ENCODE results near the gene OR13C3. TPM values are rescaled to one million over a fixed set of nuclear protein-coding genes. Genes with fewer than 3 reads are reported as not detected.

Gene OR13C3
- total RNA-seq (not detected), total RNA-seq (0 to 0.09 (median 0) reads per million in 29 experiments)
- total RNA-seq (2013) = not detected

DNA sequence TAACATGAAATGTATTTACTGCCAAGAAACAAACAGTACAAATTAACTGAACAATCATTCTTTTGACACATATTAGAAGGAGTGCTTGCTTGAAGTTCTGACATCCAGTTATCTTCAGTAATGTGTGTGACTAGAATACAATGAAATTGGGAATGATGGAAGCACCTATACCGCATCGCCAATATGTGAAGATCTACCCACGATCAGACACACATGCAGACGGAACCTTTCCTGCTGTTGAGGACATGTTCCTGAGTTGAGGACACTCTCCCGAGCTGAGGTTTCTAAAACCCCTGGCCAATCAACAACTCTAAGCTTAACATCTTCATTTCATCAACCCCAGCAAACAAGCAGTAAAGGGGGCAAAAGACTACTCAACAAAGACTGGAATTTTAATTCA is at the start of gene OR13C3:
TSS of gene OR13C3 (minus strand) at position 101 of the 400 bp plus-strand sequence. CDS start 133 bp downstream, outside the sequence.
- ChIA-PET POLR2A (no interaction called here), CTCF (no interaction called here)
- no peaks in the 10 kb centered on the region for H3K36me3 ChIP-seq (ENCODE audit: control insufficient read depth in 2 of 2, extremely low read depth in 1 of 2, insufficient read depth in 1 of 2, low read length in 1 of 2)
- no peaks in the 10 kb centered on the region for H3K27me3 Mint-ChIP-seq
- DNase-seq (no peak), ATAC-seq (replicated peaks in 1 of 4) (no peak)
- H3K4me3 Mint-ChIP-seq = no peak within 1 kb of the TSS
- no peaks in the 10 kb centered on the region for H3K27me3 ChIP-seq (replicated peaks in 1 of 2; ENCODE audit: control insufficient read depth in 2 of 2, extremely low read depth in 1 of 2, insufficient read depth in 2 of 2, low read length in 1 of 2)
- H3K9me3 Mint-ChIP-seq = no peaks in the 10 kb centered on the region
- WGBS (ENCODE audit: insufficient coverage) = 87% methylated on average over 5 of the region's 5 CpGs
- H3K4me1 Mint-ChIP-seq = no peaks in the 10 kb centered on the region
- H3K36me3 Mint-ChIP-seq = no peaks in the 10 kb centered on the region
- no peaks in the 10 kb centered on the region for H3K9me3 ChIP-seq
- H3K4me1 ChIP-seq (ENCODE audit: control insufficient read depth in 1 of 2, extremely low read depth in 1 of 2, insufficient read depth in 2 of 2, low read length in 2 of 2) = no peaks in the 10 kb centered on the region
- H3K4me3 ChIP-seq (ENCODE audit: control insufficient read depth in 1 of 2, extremely low read depth in 1 of 2, low read length in 1 of 2) = no peak within 1 kb of the TSS
- H3K27ac ChIP-seq (ENCODE audit: low read length) = no peak within 1 kb of the TSS
- H3K27ac Mint-ChIP-seq = no peak within 1 kb of the TSS

DNA sequence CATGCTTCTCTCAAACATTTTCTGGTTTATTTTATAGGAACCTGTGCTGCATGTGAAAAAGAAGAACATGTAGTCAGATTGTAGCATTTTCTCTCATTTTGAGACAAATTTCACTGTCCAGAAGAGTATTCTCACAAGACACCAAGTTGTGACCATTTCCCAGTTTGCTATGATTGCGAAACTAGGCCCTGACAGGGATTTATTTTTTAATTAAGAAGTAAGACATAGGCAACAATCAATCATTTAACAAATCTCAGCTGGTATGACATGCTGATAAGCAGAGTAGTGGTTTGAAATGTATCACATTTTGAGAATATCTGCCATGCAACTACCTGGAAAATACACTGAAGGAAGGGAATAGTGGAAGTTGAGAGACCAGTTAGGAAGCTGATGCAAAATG is 43.9 kb upstream of the OR13C3 start:
- ATAC-seq (replicated peaks in 1 of 4) = no peak
- H3K9me3 Mint-ChIP-seq = no peaks in the 10 kb centered on the region

DNA sequence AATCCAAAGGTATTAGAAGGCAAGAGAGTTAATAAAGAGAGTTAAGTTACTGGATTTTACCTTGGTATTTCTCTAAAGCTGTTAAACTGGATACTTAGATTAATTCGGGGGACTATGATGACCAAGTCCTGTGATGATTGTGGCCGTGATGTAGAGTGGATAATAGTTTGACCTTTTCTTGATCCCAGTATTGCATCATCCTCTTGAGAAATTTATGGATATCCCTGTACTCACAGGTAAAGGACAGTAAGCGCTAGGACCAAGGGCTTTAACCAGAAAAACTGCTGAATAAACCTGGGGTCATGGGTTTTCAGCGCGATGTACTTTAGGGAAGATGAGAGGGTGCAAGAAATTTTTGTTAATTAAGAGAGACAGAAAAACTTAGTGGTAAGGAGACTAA is 40.6 kb upstream of the OR13C3 start:
- Histone ChIP-seq H3K27me3 (replicated peaks in 1 of 2; ENCODE audit: control insufficient read depth in 2 of 2, extremely low read depth in 1 of 2, insufficient read depth in 2 of 2, low read length in 1 of 2) (no peaks in the 10 kb centered on the region), H3K4me1 (ENCODE audit: control insufficient read depth in 1 of 2, extremely low read depth in 1 of 2, insufficient read depth in 2 of 2, low read length in 2 of 2) (no peaks in the 10 kb centered on the region), H3K9me3 (no peaks in the 10 kb centered on the region), H3K4me3 (ENCODE audit: control insufficient read depth in 1 of 2, extremely low read depth in 1 of 2, low read length in 1 of 2) (no peak overlapping the region), H3K36me3 (ENCODE audit: control insufficient read depth in 2 of 2, extremely low read depth in 1 of 2, insufficient read depth in 1 of 2, low read length in 1 of 2) (no peaks in the 10 kb centered on the region), H3K27ac (ENCODE audit: low read length) (no peak overlapping the region)
- Mint-ChIP-seq H3K4me3 (no peak overlapping the region), H3K4me1 (no peaks in the 10 kb centered on the region), H3K27me3 (peaks cover 0 to 5% of the 10 kb centered on the region in 2 donors), H3K36me3 (no peaks in the 10 kb centered on the region), H3K27ac (no peak overlapping the region), H3K9me3 (peaks cover 8 to 13% (median 12%) of the 10 kb centered on the region in 3 donors)
- ChIA-PET POLR2A (no interaction called here), CTCF (no interaction called here)
- 67% methylated on average over 1 of the region's 5 CpGs for WGBS (ENCODE audit: insufficient coverage)
- DNase-seq (no peak), ATAC-seq (replicated peaks in 1 of 4) (no peak)

More for the DNA sequence above, 43.9 kb upstream of the OR13C3 start:
- Histone ChIP-seq H3K9me3 (no peaks in the 10 kb centered on the region), H3K4me1 (ENCODE audit: control insufficient read depth in 1 of 2, extremely low read depth in 1 of 2, insufficient read depth in 2 of 2, low read length in 2 of 2) (no peaks in the 10 kb centered on the region), H3K4me3 (ENCODE audit: control insufficient read depth in 1 of 2, extremely low read depth in 1 of 2, low read length in 1 of 2) (no peak overlapping the region), H3K36me3 (ENCODE audit: control insufficient read depth in 2 of 2, extremely low read depth in 1 of 2, insufficient read depth in 1 of 2, low read length in 1 of 2) (no peaks in the 10 kb centered on the region), H3K27ac (ENCODE audit: low read length) (no peak overlapping the region), H3K27me3 (replicated peaks in 1 of 2; ENCODE audit: control insufficient read depth in 2 of 2, extremely low read depth in 1 of 2, insufficient read depth in 2 of 2, low read length in 1 of 2) (no peaks in the 10 kb centered on the region)
- DNase-seq = no peak
- H3K27ac Mint-ChIP-seq = no peak overlapping the region
- no peaks in the 10 kb centered on the region for H3K4me1 Mint-ChIP-seq
- H3K36me3 Mint-ChIP-seq = no peaks in the 10 kb centered on the region
- H3K27me3 Mint-ChIP-seq = peaks cover 0 to 5% of the 10 kb centered on the region in 2 donors
- CTCF ChIA-PET = no interaction called here
- POLR2A ChIA-PET = no interaction called here
- WGBS (ENCODE audit: insufficient coverage) = no CpG with 5 or more reads among the region's 1 CpG
- no peak overlapping the region for H3K4me3 Mint-ChIP-seq

DNA sequence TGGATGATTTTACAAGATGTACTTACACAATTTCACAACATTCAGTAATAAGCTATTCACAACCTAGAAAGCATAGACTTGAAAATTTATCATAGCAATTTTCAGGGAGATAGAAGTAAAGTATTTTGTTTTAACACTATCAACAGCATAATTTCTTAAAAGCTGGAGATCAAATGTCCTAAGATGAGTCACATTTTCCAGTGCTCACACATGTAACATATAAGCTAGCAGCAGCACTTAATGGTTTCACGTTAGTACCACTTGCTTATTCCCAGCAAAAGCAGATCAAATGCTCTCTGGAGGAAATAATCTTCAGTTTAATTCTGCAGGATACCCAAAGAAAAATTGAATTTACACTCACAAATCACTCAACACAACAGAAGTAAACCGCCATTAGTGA is 38.8 kb upstream of the OR13C3 start:
- Histone ChIP-seq H3K36me3 (ENCODE audit: control insufficient read depth in 2 of 2, extremely low read depth in 1 of 2, insufficient read depth in 1 of 2, low read length in 1 of 2) (no peaks in the 10 kb centered on the region), H3K27ac (ENCODE audit: low read length) (no peak overlapping the region), H3K4me1 (ENCODE audit: control insufficient read depth in 1 of 2, extremely low read depth in 1 of 2, insufficient read depth in 2 of 2, low read length in 2 of 2) (no peaks in the 10 kb centered on the region), H3K27me3 (replicated peaks in 1 of 2; ENCODE audit: control insufficient read depth in 2 of 2, extremely low read depth in 1 of 2, insufficient read depth in 2 of 2, low read length in 1 of 2) (no peaks in the 10 kb centered on the region), H3K9me3 (no peaks in the 10 kb centered on the region), H3K4me3 (ENCODE audit: control insufficient read depth in 1 of 2, extremely low read depth in 1 of 2, low read length in 1 of 2) (no peak overlapping the region)
- Mint-ChIP-seq H3K9me3 (peaks cover 8 to 22% (median 19%) of the 10 kb centered on the region in 3 donors), H3K4me3 (no peak overlapping the region), H3K27me3 (peaks cover 0 to 5% of the 10 kb centered on the region in 2 donors), H3K27ac (no peak overlapping the region), H3K4me1 (no peaks in the 10 kb centered on the region), H3K36me3 (no peaks in the 10 kb centered on the region)
- CTCF ChIA-PET = no interaction called here
- 63% methylated on average over 1 of the region's 2 CpGs for WGBS (ENCODE audit: insufficient coverage)
- ATAC-seq (replicated peaks in 1 of 4) (no peak), DNase-seq (no peak)
- POLR2A ChIA-PET = no interaction called here

DNA sequence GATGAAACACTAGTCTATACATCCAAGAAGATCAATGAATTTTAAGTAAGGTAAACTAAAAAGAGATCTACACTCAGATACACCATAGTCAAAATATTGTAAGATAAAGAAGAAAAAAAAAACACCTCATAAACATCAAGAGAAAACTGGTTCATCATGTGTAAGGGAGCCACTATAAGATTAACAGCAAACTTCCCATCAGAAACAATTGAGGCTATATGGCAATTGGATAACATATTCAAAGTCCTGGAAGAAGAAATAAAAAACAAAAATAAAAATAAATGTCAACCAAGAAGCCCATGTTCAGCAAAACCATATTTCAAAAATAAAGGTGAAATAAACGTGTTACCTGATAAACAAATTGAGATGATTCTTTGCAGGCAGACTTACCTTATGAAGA is 36.0 kb upstream of the OR13C3 start:
- DNase-seq (no peak), ATAC-seq (replicated peaks in 1 of 4) (no peak)
- Histone ChIP-seq H3K4me3 (ENCODE audit: control insufficient read depth in 1 of 2, extremely low read depth in 1 of 2, low read length in 1 of 2) (no peak overlapping the region), H3K27ac (ENCODE audit: low read length) (no peak overlapping the region), H3K27me3 (replicated peaks in 1 of 2; ENCODE audit: control insufficient read depth in 2 of 2, extremely low read depth in 1 of 2, insufficient read depth in 2 of 2, low read length in 1 of 2) (no peaks in the 10 kb centered on the region), H3K4me1 (ENCODE audit: control insufficient read depth in 1 of 2, extremely low read depth in 1 of 2, insufficient read depth in 2 of 2, low read length in 2 of 2) (no peaks in the 10 kb centered on the region), H3K36me3 (ENCODE audit: control insufficient read depth in 2 of 2, extremely low read depth in 1 of 2, insufficient read depth in 1 of 2, low read length in 1 of 2) (no peaks in the 10 kb centered on the region), H3K9me3 (no peaks in the 10 kb centered on the region)
- H3K4me3 Mint-ChIP-seq = no peak overlapping the region
- no peaks in the 10 kb centered on the region for H3K36me3 Mint-ChIP-seq
- H3K27me3 Mint-ChIP-seq = no peaks in the 10 kb centered on the region
- WGBS (ENCODE audit: insufficient coverage) = no CpG with 5 or more reads among the region's 1 CpG
- no peaks in the 10 kb centered on the region for H3K4me1 Mint-ChIP-seq
- ChIA-PET POLR2A (no interaction called here), CTCF (no interaction called here)
- no peak overlapping the region for H3K27ac Mint-ChIP-seq
- peaks cover 8 to 24% (median 22%) of the 10 kb centered on the region in 3 donors for H3K9me3 Mint-ChIP-seq

DNA sequence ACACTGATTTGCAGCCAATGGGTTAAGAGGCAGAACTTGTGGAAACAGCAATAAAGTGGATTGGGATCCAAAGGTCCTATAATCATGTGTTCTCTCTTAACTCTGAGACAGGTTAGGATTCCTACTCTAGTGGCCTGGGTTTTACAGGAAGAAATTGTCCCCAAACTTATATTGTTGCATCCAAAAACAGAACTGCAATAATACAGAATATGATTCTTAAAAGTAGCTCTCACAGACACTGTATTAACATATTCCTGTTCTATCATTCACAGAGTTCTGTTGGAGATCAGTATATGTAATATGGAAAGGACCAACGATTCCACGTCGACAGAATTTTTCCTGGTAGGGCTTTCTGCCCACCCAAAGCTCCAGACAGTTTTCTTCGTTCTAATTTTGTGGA is 32.2 kb upstream of the OR13C3 start, which contains the start of gene OR13C8:
TSS of gene OR13C8 (plus strand) at position 301 of the 400 bp plus-strand sequence. CDS start at position 301, 0 bp downstream.
- Mint-ChIP-seq H3K36me3 (no peaks in the 10 kb centered on the region), H3K27me3 (no peaks in the 10 kb centered on the region), H3K9me3 (peaks cover 5 to 24% (median 22%) of the 10 kb centered on the region in 3 donors), H3K4me3 (no peak within 1 kb of the TSS), H3K27ac (no peak within 1 kb of the TSS), H3K4me1 (no peaks in the 10 kb centered on the region)
- DNase-seq (no peak), ATAC-seq (replicated peaks in 1 of 4) (no peak)
- Histone ChIP-seq H3K4me1 (ENCODE audit: control insufficient read depth in 1 of 2, extremely low read depth in 1 of 2, insufficient read depth in 2 of 2, low read length in 2 of 2) (no peaks in the 10 kb centered on the region), H3K4me3 (ENCODE audit: control insufficient read depth in 1 of 2, extremely low read depth in 1 of 2, low read length in 1 of 2) (no peak within 1 kb of the TSS), H3K36me3 (ENCODE audit: control insufficient read depth in 2 of 2, extremely low read depth in 1 of 2, insufficient read depth in 1 of 2, low read length in 1 of 2) (no peaks in the 10 kb centered on the region), H3K27me3 (replicated peaks in 1 of 2; ENCODE audit: control insufficient read depth in 2 of 2, extremely low read depth in 1 of 2, insufficient read depth in 2 of 2, low read length in 1 of 2) (no peaks in the 10 kb centered on the region), H3K27ac (ENCODE audit: low read length) (no peak within 1 kb of the TSS), H3K9me3 (no peaks in the 10 kb centered on the region)
- CTCF ChIA-PET = no interaction called here
- POLR2A ChIA-PET = no interaction called here
- WGBS (ENCODE audit: insufficient coverage) = no CpG with 5 or more reads among the region's 4 CpGs

DNA sequence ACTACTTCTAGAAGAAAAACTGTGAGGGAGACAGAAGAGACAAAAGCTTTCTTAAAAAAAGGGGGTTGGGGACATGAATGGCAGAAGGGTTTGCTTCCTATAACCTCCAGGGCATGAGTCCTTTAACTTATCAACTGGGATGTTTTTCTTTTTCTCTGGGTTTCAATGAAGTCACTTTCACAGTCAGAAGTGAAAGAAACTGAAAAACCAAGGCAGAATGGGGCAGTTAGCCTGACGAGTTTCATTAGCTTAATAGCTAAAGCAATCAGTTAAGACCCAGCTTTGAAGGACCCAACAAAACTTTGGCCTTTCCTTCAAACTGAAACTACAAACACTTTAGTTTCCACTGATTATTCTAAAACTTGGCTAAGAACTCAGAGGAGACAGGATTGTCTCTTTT is 27.7 kb upstream of the OR13C3 start:
- no peaks in the 10 kb centered on the region for H3K9me3 ChIP-seq
- DNase-seq (no peak), ATAC-seq (replicated peaks in 1 of 4) (no peak)
- WGBS (ENCODE audit: insufficient coverage) = 44% methylated on average over 1 of the region's 1 CpG
- Mint-ChIP-seq H3K4me3 (no peak overlapping the region), H3K4me1 (no peaks in the 10 kb centered on the region), H3K9me3 (peaks cover 0 to 2% (median 0%) of the 10 kb centered on the region in 3 donors), H3K36me3 (no peaks in the 10 kb centered on the region), H3K27me3 (no peaks in the 10 kb centered on the region), H3K27ac (no peak overlapping the region)
- H3K4me1 ChIP-seq (ENCODE audit: control insufficient read depth in 1 of 2, extremely low read depth in 1 of 2, insufficient read depth in 2 of 2, low read length in 2 of 2) = no peaks in the 10 kb centered on the region
- CTCF ChIA-PET = no interaction called here
- H3K4me3 ChIP-seq (ENCODE audit: control insufficient read depth in 1 of 2, extremely low read depth in 1 of 2, low read length in 1 of 2) = no peak overlapping the region
- H3K27ac ChIP-seq (ENCODE audit: low read length) = no peak overlapping the region
- H3K27me3 ChIP-seq (replicated peaks in 1 of 2; ENCODE audit: control insufficient read depth in 2 of 2, extremely low read depth in 1 of 2, insufficient read depth in 2 of 2, low read length in 1 of 2) = no peaks in the 10 kb centered on the region
- POLR2A ChIA-PET = no interaction called here
- no peaks in the 10 kb centered on the region for H3K36me3 ChIP-seq (ENCODE audit: control insufficient read depth in 2 of 2, extremely low read depth in 1 of 2, insufficient read depth in 1 of 2, low read length in 1 of 2)

All from T-cell (primary cell).